A549 (cell line): ENCODE measurements around the gene AXIN2. TPM values are rescaled to one million over a fixed set of nuclear protein-coding genes. Genes with fewer than 3 reads are reported as not detected.

Experiments used
- ATAC-seq, 2 experiments: fragments of 200-7000 bp in 1 of 2; fragments of >200 bp in 1 of 2; cut with Nextera tagmentation in 1 of 2; cut with Tn5 transposase in 1 of 2; 3 replicates each; pipeline versions ENCODE4 v1.8.0 to v1.9.1; 2018 to 2020; ENCODE audit warnings: mild to moderate bottlenecking in 1 of 2, moderate library complexity in 1 of 2
- CTCF ChIA-PET: fragments of 300-600 bp; sonication (Branson Sonifier 250); formaldehyde crosslinking; extraction: SDS; loops from one replicate; lab custom pipeline; 2021; ENCODE audit warnings: antibody characterized with exemption, inconsistent platforms; lab: Yijun Ruan, JAX
- POLR2A ChIA-PET: fragments of 350-600 bp; formaldehyde crosslinking; extraction: SDS; loops from one replicate; lab custom pipeline; 2021; ENCODE audit warnings: antibody characterized with exemption, inconsistent platforms; lab: Yijun Ruan, JAX
- DNase-seq, 2 experiments: peaks; one replicate each; pipeline versions ENCODE4 v3.0.0 to v3.0.0-alpha.2; 2011 to 2016; ENCODE audit warnings: low read depth in 1 of 2, low spot score in 1 of 2
- FAIRE-seq: peaks from 2 replicates; lab custom pipeline; 2011; peaks lifted over from hg19 to GRCh38; lab: Jason Lieb, UNC
- H3K27ac ChIP-seq, 2 experiments: fragments of >200 bp; sonication (Bioruptor Twin); formaldehyde crosslinking; 3 replicates each; pipeline ENCODE4 v1.5.1; 2016 to 2017
- H3K4me1 ChIP-seq: fragments of >200 bp; sonication (Bioruptor Twin); formaldehyde crosslinking; 3 replicates; pipeline ENCODE4 v1.6.1; 2016
- H3K4me2 ChIP-seq: fragments of >200 bp; sonication (Bioruptor Twin); formaldehyde crosslinking; 3 replicates; pipeline ENCODE4 v1.6.1; 2016
- H3K4me3 ChIP-seq: fragments of >200 bp; sonication (Bioruptor Twin); formaldehyde crosslinking; 3 replicates; pipeline ENCODE4 v1.5.1; 2016
- H3K9me3 ChIP-seq: fragments of >200 bp; sonication (Bioruptor Twin); formaldehyde crosslinking; 3 replicates; pipeline ENCODE4 v1.6.1; 2016
- BCL3 ChIP-seq: fragments of >200 bp; sonication (Bioruptor Twin); formaldehyde crosslinking; IDR thresholded peaks from 3 replicates; pipeline ENCODE4 v1.6.1; 2016
- CBX8 ChIP-seq: fragments of 200-600 bp; sonication (generic); IDR thresholded peaks from 2 replicates; pipeline ENCODE4 v1.6.1; 2016
- CTCF ChIP-seq: fragments of >200 bp; sonication (Bioruptor Twin); formaldehyde crosslinking; IDR thresholded peaks from 3 replicates; pipeline ENCODE4 v1.5.1; 2016
- E2F6 ChIP-seq: IDR thresholded peaks from 2 replicates; pipeline ENCODE4 v1.6.1; 2012; ENCODE audit warnings: low read depth, borderline replicate concordance
- ELK1 ChIP-seq: fragments of 150-350 bp; IDR thresholded peaks from 2 replicates; pipeline ENCODE4 v1.6.1; 2014; ENCODE audit warnings: low read depth, mild to moderate bottlenecking, low read length
- ESRRA ChIP-seq: fragments of 150-350 bp; IDR thresholded peaks from 2 replicates; pipeline ENCODE4 v1.6.1; 2014; ENCODE audit warnings: mild to moderate bottlenecking, low read length, borderline replicate concordance
- HDAC2 ChIP-seq: fragments of 200-600 bp; sonication (generic); IDR thresholded peaks from 2 replicates; pipeline ENCODE4 v1.6.1; 2016
- HEYL ChIP-seq: fragments of 250-450 bp; sonication (Bioruptor Pico); IDR thresholded peaks from 2 replicates; pipeline ENCODE4 v1.8.0; 2021; ENCODE audit warnings: mild to moderate bottlenecking, moderate library complexity
- JUN ChIP-seq, 2 experiments: fragments of >200 bp; sonication (Bioruptor Twin); formaldehyde crosslinking; IDR thresholded peaks; 2 replicates in 1 of 2; 3 replicates in 1 of 2; pipeline ENCODE4 v1.6.1; 2016 to 2017
- MAZ ChIP-seq: fragments of 150-350 bp; IDR thresholded peaks from 2 replicates; pipeline ENCODE4 v1.6.1; 2014; ENCODE audit warnings: antibody characterized with exemption, low read depth, low read length, borderline replicate concordance
- MYC ChIP-seq: IDR thresholded peaks from 2 replicates; pipeline ENCODE4 v1.6.1; 2012; ENCODE audit warnings: mild to moderate bottlenecking, inconsistent platforms, low read length, improper control_type of control experiment, borderline replicate concordance
- NPAS2 ChIP-seq: fragments of 250-450 bp; sonication (Bioruptor Pico); IDR thresholded peaks from 2 replicates; pipeline ENCODE4 v1.8.0; 2022; ENCODE audit warnings: mild to moderate bottlenecking, moderate library complexity, borderline replicate concordance
- NR3C1 ChIP-seq: fragments of >200 bp; sonication (Bioruptor Twin); formaldehyde crosslinking; IDR thresholded peaks from 3 replicates; pipeline ENCODE4 v1.6.1; 2017
- PHF8 ChIP-seq: fragments of 200-600 bp; sonication (generic); IDR thresholded peaks from 2 replicates; pipeline ENCODE4 v1.6.1; 2016; ENCODE audit warnings: low read depth, mild to moderate bottlenecking, antibody characterized with exemption, moderate library complexity, borderline replicate concordance
- POLR2AphosphoS2 ChIP-seq: conservative IDR thresholded peaks from 2 replicates; pipeline ENCODE4 v1.6.1; 2012; ENCODE audit warnings: low read length, improper control_type of control experiment, inconsistent platforms
- RAD21 ChIP-seq, 2 experiments: fragments of >200 bp in 1 of 2; sonication (Bioruptor Twin) in 1 of 2; formaldehyde crosslinking in 1 of 2; IDR thresholded peaks in 1 of 2; conservative IDR thresholded peaks in 1 of 2; 2 replicates in 1 of 2; 3 replicates in 1 of 2; pipeline ENCODE4 v1.6.1; 2012 to 2018; ENCODE audit warnings: inconsistent platforms in 1 of 2
- RNF2 ChIP-seq: fragments of 200-600 bp; sonication (generic); IDR thresholded peaks from 2 replicates; pipeline ENCODE4 v1.6.1; 2016; ENCODE audit warnings: low read depth, mild to moderate bottlenecking, antibody characterized with exemption, moderate library complexity, borderline replicate concordance
- SREBF2 ChIP-seq: fragments of 450-650 bp; IDR thresholded peaks from 2 replicates; pipeline ENCODE4 v1.6.1; 2014; ENCODE audit warnings: mild to moderate bottlenecking, moderate library complexity
- USF2 ChIP-seq: fragments of 450-650 bp; IDR thresholded peaks from 2 replicates; pipeline ENCODE4 v1.6.1; 2014; ENCODE audit warnings: antibody characterized with exemption
- ZFP36 ChIP-seq: fragments of 450-650 bp; IDR thresholded peaks from 2 replicates; pipeline ENCODE4 v1.6.1; 2014; ENCODE audit warnings: borderline replicate concordance; ENCODE audit not compliant: partially characterized antibody
- WGBS: methylation state at CpG from one replicate; pipeline ENCODE4 v1.1.6; 2017; ENCODE audit errors: missing lambda C conversion rate; 5-methylcytosine and 5-hydroxymethylcytosine counted together
- polyA plus RNA-seq, 4 experiments: library from polyadenylated mRNA; depleted of rRNA in 3 of 4; stranded (reverse); fragments of >200 nt; fragmentation: RNase III in 1 of 4; extraction: RNeasy Plus Mini Kit Qiagen cat#74134 plus additional on column Dnase treatment in 1 of 4; gene quantifications; 2 replicates in 3 of 4; 3 replicates in 1 of 4; pipeline ENCODE4 v1.2.3, GENCODE V29; 2011 to 2017

Gene AXIN2
- polyA plus RNA-seq, 2 of the 4 experiments (the other 2 are of a cell fraction) = 4.0 to 4.9 TPM

- no peak overlapping the region for H3K27ac ChIP-seq
- no peak overlapping the region for H3K4me2 ChIP-seq
- FAIRE-seq (no peak), ATAC-seq (no peak)
- 89% methylated on average over 9 of the region's 9 CpGs for WGBS
- H3K4me1 ChIP-seq = peaks cover 35% of the 10 kb centered on the region
- TF ChIP-seq MAZ (no peak), USF2 (no peak), JUN (IDR thresholded peaks at IDR 0.05) (no peak), RNF2 (no peak), CBX8 (no peak), NPAS2 (CRISPR knock-in tag) (no peak), CTCF (no peak), RAD21 (conservative IDR thresholded peaks at IDR 0.05 in 1 of 2, IDR thresholded peaks at IDR 0.05 in 1 of 2) (no peak), SREBF2 (no peak), E2F6 (no peak), NR3C1 (no peak), ELK1 (no peak), ESRRA (no peak), BCL3 (no peak), MYC (no peak), POLR2AphosphoS2 (no peak), PHF8 (no peak), ZFP36 (no peak), HEYL (CRISPR knock-in tag) (no peak), HDAC2 (no peak)
- TF ChIP-seq, all 56 proteins: peak for 0
- ChIA-PET CTCF (interaction anchor here (1.0 to 2.4 kb wide), 7 partner anchors 8 to 293 kb away, joined by 3 to 11 read pairs (median 4); no protein-coding TSS in a partner anchor), POLR2A (no interaction called here)
- H3K9me3 ChIP-seq = no peaks in the 10 kb centered on the region
- no peak for DNase-seq
- no peak overlapping the region for H3K4me3 ChIP-seq
Measured at GRCh38 chr17:65586899-65587298, 25.5 kb upstream of the AXIN2 start.
